ENCODE results near the gene PRICKLE3.

- TF ChIP-seq CTCF (IDR thresholded peaks at IDR 0.05) (no peak), RAD21 (conservative IDR thresholded peaks at IDR 0.05 in 1 of 2, IDR thresholded peaks at IDR 0.05 in 1 of 2) (no peak), POLR2A (IDR thresholded peaks at IDR 0.05; ENCODE audit: low read length) (no peak), ESRRA (IDR thresholded peaks at IDR 0.05; ENCODE audit: borderline replicate concordance, low read length) (no peak)
- TF ChIP-seq, protein P1, sequence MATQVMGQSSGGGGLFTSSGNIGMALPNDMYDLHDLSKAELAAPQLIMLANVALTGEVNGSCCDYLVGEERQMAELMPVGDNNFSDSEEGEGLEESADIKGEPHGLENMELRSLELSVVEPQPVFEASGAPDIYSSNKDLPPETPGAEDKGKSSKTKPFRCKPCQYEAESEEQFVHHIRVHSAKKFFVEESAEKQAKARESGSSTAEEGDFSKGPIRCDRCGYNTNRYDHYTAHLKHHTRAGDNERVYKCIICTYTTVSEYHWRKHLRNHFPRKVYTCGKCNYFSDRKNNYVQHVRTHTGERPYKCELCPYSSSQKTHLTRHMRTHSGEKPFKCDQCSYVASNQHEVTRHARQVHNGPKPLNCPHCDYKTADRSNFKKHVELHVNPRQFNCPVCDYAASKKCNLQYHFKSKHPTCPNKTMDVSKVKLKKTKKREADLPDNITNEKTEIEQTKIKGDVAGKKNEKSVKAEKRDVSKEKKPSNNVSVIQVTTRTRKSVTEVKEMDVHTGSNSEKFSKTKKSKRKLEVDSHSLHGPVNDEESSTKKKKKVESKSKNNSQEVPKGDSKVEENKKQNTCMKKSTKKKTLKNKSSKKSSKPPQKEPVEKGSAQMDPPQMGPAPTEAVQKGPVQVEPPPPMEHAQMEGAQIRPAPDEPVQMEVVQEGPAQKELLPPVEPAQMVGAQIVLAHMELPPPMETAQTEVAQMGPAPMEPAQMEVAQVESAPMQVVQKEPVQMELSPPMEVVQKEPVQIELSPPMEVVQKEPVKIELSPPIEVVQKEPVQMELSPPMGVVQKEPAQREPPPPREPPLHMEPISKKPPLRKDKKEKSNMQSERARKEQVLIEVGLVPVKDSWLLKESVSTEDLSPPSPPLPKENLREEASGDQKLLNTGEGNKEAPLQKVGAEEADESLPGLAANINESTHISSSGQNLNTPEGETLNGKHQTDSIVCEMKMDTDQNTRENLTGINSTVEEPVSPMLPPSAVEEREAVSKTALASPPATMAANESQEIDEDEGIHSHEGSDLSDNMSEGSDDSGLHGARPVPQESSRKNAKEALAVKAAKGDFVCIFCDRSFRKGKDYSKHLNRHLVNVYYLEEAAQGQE (IDR thresholded peaks at IDR 0.05): no peak
These were observed 24.9 kb upstream of the PRICKLE3 start for GRCh38 chrX:49211074-49211473.

Data from A549 (cell line).